OCI-LY3 (cell line): ENCODE results near the gene RBMS3.

Experiments used
- H2AFZ ChIP-seq: fragments of 200-600, 300-600 bp; shearing (Covaris generic); 2 replicates; pipeline ENCODE4 v1.6.0; 2014; ENCODE audit warnings: antibody characterized with exemption, low read depth, low read length
- H3K27ac ChIP-seq: fragments of 200-600, 300-600 bp; sonication (generic); 2 replicates; pipeline ENCODE4 v1.5.1; 2014; ENCODE audit warnings: mild to moderate bottlenecking, low read length, moderate library complexity, mixed read lengths
- H3K27me3 ChIP-seq: fragments of 200-600, 300-600 bp; sonication (generic); 2 replicates; pipeline ENCODE4 v1.6.1; 2014; ENCODE audit warnings: low read depth, low read length, mixed read lengths
- H3K36me3 ChIP-seq: fragments of 200-600, 300-600 bp; sonication (generic); replicated peaks from 2 replicates; pipeline ENCODE3; 2014; ENCODE audit warnings: low read depth, low read length, mixed read lengths
- H3K4me1 ChIP-seq: fragments of 300-600, 200-600 bp; sonication (generic); 2 replicates; pipeline ENCODE4 v1.6.1; 2014; ENCODE audit warnings: low read length, mixed read lengths
- H3K4me2 ChIP-seq: fragments of 200-600, 300-600 bp; sonication (generic); 2 replicates; pipeline ENCODE4 v1.6.1; 2014; ENCODE audit warnings: low read length, mixed read lengths
- H3K4me3 ChIP-seq: fragments of 300-600, 200-600 bp; sonication (generic); 2 replicates; pipeline ENCODE4 v1.5.1; 2014; ENCODE audit warnings: antibody characterized with exemption, mild to moderate bottlenecking, low read length, moderate library complexity
- H3K79me2 ChIP-seq: fragments of 300-600, 200-600 bp; shearing (Covaris generic); 2 replicates; pipeline ENCODE4 v1.6.1; 2014; ENCODE audit warnings: mild to moderate bottlenecking, low read length, mixed read lengths
- H3K9ac ChIP-seq: fragments of 300-600, 200-600 bp; shearing (Covaris generic); 2 replicates; pipeline ENCODE4 v1.6.0; 2014; ENCODE audit warnings: mild to moderate bottlenecking, low read length, moderate library complexity
- H3K9me3 ChIP-seq: fragments of 200-600, 300-600 bp; shearing (Covaris generic); 2 replicates; pipeline ENCODE4 v1.6.1; 2014; ENCODE audit warnings: low read length, mixed read lengths; ENCODE audit not compliant: insufficient read depth
- H4K20me1 ChIP-seq: fragments of 200-600, 300-600 bp; sonication (generic); 2 replicates; pipeline ENCODE4 v1.6.1; 2016; ENCODE audit warnings: low read length, mixed read lengths; ENCODE audit not compliant: insufficient read depth
- EZH2phosphoT487 ChIP-seq: fragments of 200-600 bp; shearing (Covaris generic); IDR thresholded peaks from 2 replicates; pipeline ENCODE4 v1.6.1; 2018; ENCODE audit warnings: antibody characterized with exemption, mixed run types, low read depth
- TF ChIP-seq, protein P1 (sequence below): fragments of 200-600, 300-600 bp; sonication (generic); IDR thresholded peaks from 2 replicates; pipeline ENCODE4 v1.5.1; 2014; ENCODE audit warnings: antibody characterized with exemption, low read length, low read depth

RBMS3 gene

DNA sequence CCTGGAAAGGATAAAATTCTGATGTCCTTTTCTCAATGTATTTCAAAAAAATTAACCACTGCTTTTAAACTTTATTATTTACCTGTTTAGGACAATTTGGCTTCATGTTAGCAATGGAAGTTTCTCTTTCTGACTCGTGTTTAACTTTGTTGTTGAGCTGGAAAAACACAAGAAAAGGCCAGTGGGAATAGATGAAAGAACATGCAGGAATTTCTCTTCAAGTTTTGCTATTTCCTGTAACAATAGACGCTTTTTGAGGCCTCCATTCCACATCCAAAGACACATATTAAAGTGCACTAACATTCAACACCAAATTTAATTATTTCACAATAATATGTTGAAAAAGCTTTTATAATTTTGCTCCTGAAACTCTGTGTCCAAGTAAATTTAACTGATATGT lies 9.7 kb downstream of the RBMS3 start:
- Histone ChIP-seq H3K9ac (no peak overlapping the region), H3K36me3 (no peaks in the 10 kb centered on the region), H3K27me3 (peaks cover 17% of the 10 kb centered on the region), H3K79me2 (no peaks in the 10 kb centered on the region), H3K9me3 (no peaks in the 10 kb centered on the region), H3K4me2 (no peak overlapping the region), H4K20me1 (no peaks in the 10 kb centered on the region), H2AFZ (no peak overlapping the region), H3K27ac (no peak overlapping the region), H3K4me3 (no peak overlapping the region), H3K4me1 (peaks cover 14% of the 10 kb centered on the region)
- TF ChIP-seq, protein P1, sequence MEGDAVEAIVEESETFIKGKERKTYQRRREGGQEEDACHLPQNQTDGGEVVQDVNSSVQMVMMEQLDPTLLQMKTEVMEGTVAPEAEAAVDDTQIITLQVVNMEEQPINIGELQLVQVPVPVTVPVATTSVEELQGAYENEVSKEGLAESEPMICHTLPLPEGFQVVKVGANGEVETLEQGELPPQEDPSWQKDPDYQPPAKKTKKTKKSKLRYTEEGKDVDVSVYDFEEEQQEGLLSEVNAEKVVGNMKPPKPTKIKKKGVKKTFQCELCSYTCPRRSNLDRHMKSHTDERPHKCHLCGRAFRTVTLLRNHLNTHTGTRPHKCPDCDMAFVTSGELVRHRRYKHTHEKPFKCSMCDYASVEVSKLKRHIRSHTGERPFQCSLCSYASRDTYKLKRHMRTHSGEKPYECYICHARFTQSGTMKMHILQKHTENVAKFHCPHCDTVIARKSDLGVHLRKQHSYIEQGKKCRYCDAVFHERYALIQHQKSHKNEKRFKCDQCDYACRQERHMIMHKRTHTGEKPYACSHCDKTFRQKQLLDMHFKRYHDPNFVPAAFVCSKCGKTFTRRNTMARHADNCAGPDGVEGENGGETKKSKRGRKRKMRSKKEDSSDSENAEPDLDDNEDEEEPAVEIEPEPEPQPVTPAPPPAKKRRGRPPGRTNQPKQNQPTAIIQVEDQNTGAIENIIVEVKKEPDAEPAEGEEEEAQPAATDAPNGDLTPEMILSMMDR = no peak
- TF ChIP-seq EZH2phosphoT487 = no peak

DNA sequence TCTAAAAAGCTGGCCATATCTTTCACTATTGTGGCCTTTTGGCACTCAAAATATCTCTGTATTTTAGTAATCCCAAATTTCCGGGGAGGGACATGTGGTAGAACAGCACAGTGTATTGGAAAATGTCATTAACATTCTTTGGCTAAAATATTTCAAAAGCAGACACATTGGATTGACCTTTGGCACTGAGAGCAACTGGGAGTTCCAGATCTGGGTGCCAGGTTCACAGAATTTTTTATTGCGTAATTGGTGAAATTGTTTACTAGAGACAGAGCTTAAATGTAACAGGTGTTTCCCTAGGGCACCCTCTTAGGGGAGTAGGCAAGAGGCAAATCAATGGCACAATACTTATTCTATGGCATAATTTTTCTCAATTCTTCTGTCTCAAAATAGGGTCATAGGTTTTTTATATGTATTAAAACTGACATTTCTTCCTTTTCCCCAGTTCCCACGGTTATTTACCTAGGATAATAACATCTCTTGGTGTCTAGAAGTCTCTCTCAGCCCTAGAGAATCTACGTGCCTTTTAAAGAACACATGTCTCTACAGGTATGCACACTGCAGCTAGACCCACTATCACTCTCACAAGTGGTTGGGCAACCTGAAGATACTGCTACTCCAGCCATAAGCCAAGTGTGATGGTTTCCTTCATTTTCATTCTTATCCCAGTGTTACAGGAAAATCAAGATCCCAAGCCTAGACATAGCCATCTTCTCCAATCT lies 10.6 kb downstream of the RBMS3 start:
- H3K9ac ChIP-seq = no peak overlapping the region
- no peaks in the 10 kb centered on the region for H3K36me3 ChIP-seq
- peaks cover 9% of the 10 kb centered on the region for H3K27me3 ChIP-seq
- H3K27ac ChIP-seq = no peak overlapping the region
- no peak overlapping the region for H3K4me3 ChIP-seq
- TF ChIP-seq, protein P1 = no peak
- no peak for TF ChIP-seq EZH2phosphoT487
- no peak overlapping the region for H2AFZ ChIP-seq
- H3K9me3 ChIP-seq = no peaks in the 10 kb centered on the region
- no peak overlapping the region for H3K4me2 ChIP-seq
- H3K4me1 ChIP-seq = peaks cover 6% of the 10 kb centered on the region; the same call in 1 of the 2 replicates
- no peaks in the 10 kb centered on the region for H3K79me2 ChIP-seq
- H4K20me1 ChIP-seq = no peaks in the 10 kb centered on the region

DNA sequence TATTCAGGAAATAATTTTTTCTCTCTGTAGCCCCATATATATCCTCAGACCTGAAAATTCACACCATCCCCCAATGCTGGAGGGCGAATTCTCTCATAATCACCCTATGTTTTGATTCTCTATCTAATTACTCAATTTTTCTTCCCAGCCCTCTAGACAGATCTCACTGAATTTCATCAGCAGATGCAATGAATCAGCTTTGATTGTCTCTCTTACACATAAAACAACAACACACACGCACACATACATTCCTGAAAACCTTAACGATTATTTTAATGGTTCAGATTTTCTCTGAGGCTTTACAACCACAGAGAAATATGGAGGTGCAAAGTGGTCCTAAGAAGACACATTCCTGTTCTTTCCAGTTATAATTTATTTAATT lies 11.1 kb downstream of the RBMS3 start:
- Histone ChIP-seq H3K9ac (no peak overlapping the region), H3K4me3 (no peak overlapping the region), H4K20me1 (no peaks in the 10 kb centered on the region), H3K36me3 (no peaks in the 10 kb centered on the region), H2AFZ (no peak overlapping the region), H3K79me2 (no peaks in the 10 kb centered on the region), H3K4me1 (peaks cover under 1% of the 10 kb centered on the region; the same call in 1 of the 2 replicates), H3K27me3 (peaks cover 8% of the 10 kb centered on the region), H3K4me2 (no peak overlapping the region), H3K27ac (no peak overlapping the region), H3K9me3 (no peaks in the 10 kb centered on the region)
- TF ChIP-seq, protein P1 = no peak
- TF ChIP-seq EZH2phosphoT487 = no peak

DNA sequence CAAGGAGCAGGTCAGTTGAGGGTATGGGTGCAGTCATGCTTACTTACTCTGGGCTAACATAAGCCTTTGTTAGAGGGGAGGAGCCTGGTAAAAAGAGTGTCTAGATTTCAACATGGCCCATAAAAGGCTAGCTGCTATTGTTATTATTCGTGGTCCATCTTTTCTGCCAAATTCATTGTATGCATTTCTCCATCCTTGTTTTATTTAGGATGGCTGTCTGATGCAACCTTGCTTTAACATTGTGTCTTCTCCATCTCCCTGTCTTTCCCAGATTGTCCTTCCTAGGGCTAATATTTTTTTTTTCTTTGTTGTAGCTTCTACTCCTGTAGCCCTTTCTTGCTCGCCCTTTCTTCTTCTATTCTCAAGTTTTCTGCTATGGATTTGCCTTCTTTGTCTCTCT lies 12.6 kb downstream of the RBMS3 start:
- Histone ChIP-seq H2AFZ (no peak overlapping the region), H3K36me3 (no peaks in the 10 kb centered on the region), H3K4me3 (no peak overlapping the region), H3K27me3 (peaks cover 3% of the 10 kb centered on the region), H4K20me1 (no peaks in the 10 kb centered on the region), H3K4me1 (peaks cover 4% of the 10 kb centered on the region), H3K27ac (no peak overlapping the region), H3K4me2 (no peak overlapping the region), H3K79me2 (no peaks in the 10 kb centered on the region), H3K9me3 (no peaks in the 10 kb centered on the region), H3K9ac (no peak overlapping the region)
- TF ChIP-seq, protein P1 = no peak
- TF ChIP-seq EZH2phosphoT487 = no peak
